Medulla oblongata (tissue), 1 donor: ENCODE measurements around the gene TRIM52.

ENCODE experiments used
- DNase-seq: peaks from one replicate; pipeline ENCODE4 v3.0.0-alpha.2; 2015; ENCODE audit errors: extremely low spot score

TRIM52 gene

GRCh38 chr5:181258576-181258975 is 2.4 kb downstream of the TRIM52 start:
- no peak for DNase-seq

- no peak for DNase-seq
Observed at GRCh38 chr5:181255836-181256578, 4.9 kb downstream of the TRIM52 start.

- no peak for DNase-seq
Observed at GRCh38 chr5:181255276-181255675, 5.7 kb downstream of the TRIM52 start.

- DNase-seq = no peak
Observed at GRCh38 chr5:181248277-181248676, 12.7 kb downstream of the TRIM52 start.

- DNase-seq = peak; percentile 87
Observed at GRCh38 chr5:181246276-181247049, 14.5 kb downstream of the TRIM52 start.

- no peak for DNase-seq
Observed at GRCh38 chr5:181245427-181246275, 15.3 kb downstream of the TRIM52 start.

- DNase-seq = peak; percentile 95
Observed at GRCh38 chr5:181243564-181244343, 17.2 kb downstream of the TRIM52 start, which contains the start of gene RACK1. Gene RACK1 (minus strand): TSS chr5:181243906. CDS start chr5:181243800, 106 bp downstream.

GRCh38 chr5:181243018-181243563 is 17.9 kb downstream of the TRIM52 start:
- DNase-seq = peak; percentile 37

GRCh38 chr5:181242031-181242451 is 18.9 kb downstream of the TRIM52 start:
- DNase-seq = no peak

- DNase-seq = no peak
Observed at GRCh38 chr5:181241393-181241975, 19.5 kb downstream of the TRIM52 start.

GRCh38 chr5:181239062-181239663 is 21.8 kb downstream of the TRIM52 start:
- DNase-seq = no peak

GRCh38 chr5:181237729-181238385 is 23.1 kb downstream of the TRIM52 start:
- DNase-seq = no peak

- no peak for DNase-seq
Observed at GRCh38 chr5:181236954-181237641, 23.8 kb downstream of the TRIM52 start.

GRCh38 chr5:181236471-181236870 is 24.5 kb downstream of the TRIM52 start:
- no peak for DNase-seq

- DNase-seq = no peak
Observed at GRCh38 chr5:181235689-181236366, 25.1 kb downstream of the TRIM52 start.

GRCh38 chr5:181235323-181235688 is 25.6 kb downstream of the TRIM52 start:
- no peak for DNase-seq

GRCh38 chr5:181234455-181235306 is 26.3 kb downstream of the TRIM52 start:
- DNase-seq = no peak
